Keratinocyte (primary cell): ENCODE results near the gene KRT82. TPM values are rescaled to one million over a fixed set of nuclear protein-coding genes. Genes with fewer than 3 reads are reported as not detected.

Experiments
- DNase-seq: peaks from one replicate; pipeline ENCODE4 v3.0.0-alpha.2; 2011; ENCODE audit warnings: low read depth, missing footprints, low spot score
- FAIRE-seq: peaks from 2 replicates; lab custom pipeline; 2011; peaks lifted over from hg19 to GRCh38; lab: Jason Lieb, UNC
- H2AFZ ChIP-seq: 2 replicates; pipeline ENCODE4 v1.6.0; 2012; ENCODE audit warnings: low read length, control low read depth, inconsistent platforms; ENCODE audit not compliant: control insufficient read depth
- H3K27ac ChIP-seq: 2 replicates; pipeline ENCODE4 v1.5.1; 2011; ENCODE audit warnings: low read length; ENCODE audit not compliant: control insufficient read depth, insufficient read depth
- H3K27me3 ChIP-seq: 3 replicates; pipeline ENCODE4 v1.6.0; 2011; ENCODE audit warnings: low read length; ENCODE audit not compliant: control insufficient read depth, insufficient read depth; ENCODE audit errors: extremely low read depth
- H3K36me3 ChIP-seq, 2 experiments: 2 replicates in 1 of 2; 3 replicates in 1 of 2; pipeline ENCODE4 v1.5.1; 2011; ENCODE audit warnings: low read length in 2 of 2, mild to moderate bottlenecking in 1 of 2; ENCODE audit not compliant: control insufficient read depth in 2 of 2, insufficient read depth in 2 of 2; ENCODE audit errors: extremely low read depth in 1 of 2
- H3K4me1 ChIP-seq: 3 replicates; pipeline ENCODE4 v1.5.1; 2011; ENCODE audit warnings: low read length; ENCODE audit not compliant: control insufficient read depth, insufficient read depth; ENCODE audit errors: extremely low read depth
- H3K4me2 ChIP-seq: 3 replicates; pipeline ENCODE4 v1.6.0; 2011; ENCODE audit warnings: low read depth, low read length; ENCODE audit not compliant: control insufficient read depth, insufficient read depth; ENCODE audit errors: extremely low read depth
- H3K4me3 ChIP-seq, 3 experiments: fragments of 200-600 bp in 1 of 3; sonication (generic) in 1 of 3; 2 replicates in 2 of 3; 3 replicates in 1 of 3; pipeline ENCODE4 v1.5.1; 2011 to 2016; ENCODE audit warnings: low read length in 3 of 3, mild to moderate bottlenecking in 3 of 3, control low read depth in 2 of 3, inconsistent platforms in 1 of 3, low read depth in 1 of 3, mixed read lengths in 1 of 3, mixed run types in 1 of 3, moderate library complexity in 1 of 3; ENCODE audit not compliant: control insufficient read depth in 2 of 3, insufficient read depth in 2 of 3; ENCODE audit errors: extremely low read depth in 1 of 3
- H3K79me2 ChIP-seq: 2 replicates; pipeline ENCODE4 v1.6.0; 2012; ENCODE audit warnings: low read length; ENCODE audit not compliant: control insufficient read depth, insufficient read depth
- H3K9ac ChIP-seq: 3 replicates; pipeline ENCODE4 v1.6.0; 2011; ENCODE audit warnings: low read length; ENCODE audit not compliant: control insufficient read depth, insufficient read depth; ENCODE audit errors: extremely low read depth
- H3K9me1 ChIP-seq: 3 replicates; pipeline ENCODE4 v1.6.0; 2011; ENCODE audit warnings: low read length; ENCODE audit not compliant: control insufficient read depth, insufficient read depth; ENCODE audit errors: extremely low read depth
- H3K9me3 ChIP-seq: 2 replicates; pipeline ENCODE4 v1.5.1; 2012; ENCODE audit warnings: low read depth, low read length; ENCODE audit not compliant: control insufficient read depth
- H4K20me1 ChIP-seq: 3 replicates; pipeline ENCODE4 v1.6.0; 2011; ENCODE audit warnings: low read length; ENCODE audit not compliant: control insufficient read depth, insufficient read depth; ENCODE audit errors: extremely low read depth
- EZH2 ChIP-seq: IDR thresholded peaks from one replicate; pipeline ENCODE4 v1.6.1; 2012; ENCODE audit warnings: inconsistent platforms, mild to moderate bottlenecking, low read length, moderate library complexity
- dilution Hi-C: fragments of 300-500 bp; cut with MboI; formaldehyde crosslinking; loops from one replicate; pipeline ENCODE4 v1.7.0; 2020; ENCODE audit warnings: low sequenced_read_pairs; ENCODE audit not compliant: extremely low pct_ligation_motif_present
- polyA plus RNA-seq, 5 experiments: library from polyadenylated mRNA; depleted of rRNA in 3 of 5; stranded (reverse) in 3 of 5; stranded (forward) in 1 of 5; unstranded in 1 of 5; fragments of >200 nt; gene quantifications; 1 replicate in 1 of 5; 2 replicates in 3 of 5; 3 replicates in 1 of 5; pipeline versions ENCODE4 v1.2.1 to v1.2.3, GENCODE V29; 2011 to 2012; ENCODE audit warnings: missing spikeins in 2 of 5, low read depth in 1 of 5, low replicate concordance in 1 of 5
- TF ChIP-seq, protein P1 (sequence below), 3 experiments: IDR thresholded peaks in 1 of 3; conservative IDR thresholded peaks in 1 of 3; optimal IDR thresholded peaks in 1 of 3; 2 replicates in 2 of 3; 3 replicates in 1 of 3; pipeline versions ENCODE3 to v1.5.1; 2011; ENCODE audit warnings: low read length in 3 of 3, mild to moderate bottlenecking in 3 of 3, moderate library complexity in 2 of 3, control low read depth in 1 of 3, inconsistent platforms in 1 of 3; ENCODE audit not compliant: insufficient read depth in 2 of 3; ENCODE audit errors: extremely low read depth in 1 of 3

KRT82 gene
- polyA plus RNA-seq, 1 donor (not counting 4 experiments of a cell fraction or from before 2014, with no cell fraction given) = not detected

DNA sequence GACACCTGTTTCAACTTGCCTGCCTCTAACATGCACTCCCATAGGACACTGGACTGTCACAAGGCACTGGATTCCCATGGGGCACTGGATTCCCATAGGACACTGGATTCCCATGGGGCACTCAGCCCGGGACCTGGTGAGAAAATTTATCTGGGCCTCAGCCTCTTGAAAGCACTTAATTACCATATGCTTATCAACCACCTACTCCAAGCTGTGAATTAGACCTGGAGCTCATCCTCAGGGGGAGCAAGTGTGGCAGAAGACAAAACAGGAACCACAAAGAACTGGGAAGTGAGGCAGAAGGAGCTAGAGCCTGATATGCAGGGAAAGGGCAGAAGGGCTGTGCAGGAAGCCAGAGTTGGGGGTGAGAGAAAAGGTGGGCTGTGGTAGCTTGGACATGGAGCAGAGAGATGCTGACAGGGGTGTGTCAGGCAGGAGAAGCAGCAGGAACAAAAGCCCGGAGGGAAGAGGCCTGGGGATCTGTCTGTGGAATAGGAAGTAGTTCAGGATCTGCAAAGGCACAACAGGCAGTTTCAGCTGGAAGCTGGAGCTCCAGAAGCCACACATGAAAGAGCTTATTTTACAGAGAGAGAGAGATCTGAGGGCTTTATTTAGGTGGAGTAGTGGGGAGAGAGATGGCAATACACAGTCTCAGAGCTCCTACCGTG, 3.1 kb downstream of the KRT82 start:
- FAIRE-seq = no peak
- Histone ChIP-seq H3K9me1 (no peaks in the 10 kb centered on the region), H3K27me3 (no peaks in the 10 kb centered on the region), H3K79me2 (no peaks in the 10 kb centered on the region), H3K27ac (no peak overlapping the region), H3K36me3 (no peaks in the 10 kb centered on the region), H3K4me2 (no peak overlapping the region), H2AFZ (no peak overlapping the region), H4K20me1 (no peaks in the 10 kb centered on the region), H3K4me3 (no peak overlapping the region), H3K4me1 (no peaks in the 10 kb centered on the region), H3K9ac (no peak overlapping the region), H3K9me3 (no peaks in the 10 kb centered on the region)
- TF ChIP-seq, protein P1, sequence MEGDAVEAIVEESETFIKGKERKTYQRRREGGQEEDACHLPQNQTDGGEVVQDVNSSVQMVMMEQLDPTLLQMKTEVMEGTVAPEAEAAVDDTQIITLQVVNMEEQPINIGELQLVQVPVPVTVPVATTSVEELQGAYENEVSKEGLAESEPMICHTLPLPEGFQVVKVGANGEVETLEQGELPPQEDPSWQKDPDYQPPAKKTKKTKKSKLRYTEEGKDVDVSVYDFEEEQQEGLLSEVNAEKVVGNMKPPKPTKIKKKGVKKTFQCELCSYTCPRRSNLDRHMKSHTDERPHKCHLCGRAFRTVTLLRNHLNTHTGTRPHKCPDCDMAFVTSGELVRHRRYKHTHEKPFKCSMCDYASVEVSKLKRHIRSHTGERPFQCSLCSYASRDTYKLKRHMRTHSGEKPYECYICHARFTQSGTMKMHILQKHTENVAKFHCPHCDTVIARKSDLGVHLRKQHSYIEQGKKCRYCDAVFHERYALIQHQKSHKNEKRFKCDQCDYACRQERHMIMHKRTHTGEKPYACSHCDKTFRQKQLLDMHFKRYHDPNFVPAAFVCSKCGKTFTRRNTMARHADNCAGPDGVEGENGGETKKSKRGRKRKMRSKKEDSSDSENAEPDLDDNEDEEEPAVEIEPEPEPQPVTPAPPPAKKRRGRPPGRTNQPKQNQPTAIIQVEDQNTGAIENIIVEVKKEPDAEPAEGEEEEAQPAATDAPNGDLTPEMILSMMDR (optimal IDR thresholded peaks at IDR 0.05 in 1 of 3, IDR thresholded peaks at IDR 0.05 in 1 of 3, conservative IDR thresholded peaks at IDR 0.05 in 1 of 3; ENCODE audit: extremely low read depth in 1 of 3, insufficient read depth in 2 of 3, low read length in 3 of 3) = no peak
- no peak for TF ChIP-seq EZH2
- DNase-seq = no peak
- dilution Hi-C loops = no loop called here

DNA sequence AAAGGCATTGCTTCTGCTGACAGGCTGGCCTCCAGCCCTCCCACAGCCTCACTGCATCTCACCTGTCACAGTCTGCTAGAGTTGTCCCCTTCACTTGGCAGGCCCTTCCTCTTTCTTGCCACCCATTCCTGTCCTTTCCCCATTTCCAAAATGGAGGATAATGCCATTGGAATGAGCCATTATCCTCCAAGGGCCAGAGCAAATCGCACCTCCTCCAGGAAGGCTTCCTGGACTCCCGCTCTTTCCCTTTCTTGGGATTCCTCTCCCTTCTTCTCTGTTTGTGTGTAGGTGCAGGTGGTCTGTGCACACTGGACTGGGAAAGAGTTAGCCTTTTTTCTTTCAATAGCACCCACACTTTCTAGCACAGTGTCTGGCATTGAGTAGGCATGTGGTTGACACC, 3.8 kb downstream of the KRT82 start:
- Histone ChIP-seq H3K4me2 (no peak overlapping the region), H3K4me3 (no peak overlapping the region), H2AFZ (no peak overlapping the region), H3K79me2 (no peaks in the 10 kb centered on the region), H3K27me3 (no peaks in the 10 kb centered on the region), H3K9ac (no peak overlapping the region), H4K20me1 (no peaks in the 10 kb centered on the region), H3K27ac (no peak overlapping the region), H3K36me3 (no peaks in the 10 kb centered on the region), H3K9me1 (no peaks in the 10 kb centered on the region), H3K4me1 (no peaks in the 10 kb centered on the region), H3K9me3 (no peaks in the 10 kb centered on the region)
- no peak for FAIRE-seq
- DNase-seq = no peak
- TF ChIP-seq EZH2 = no peak
- TF ChIP-seq, protein P1 (optimal IDR thresholded peaks at IDR 0.05 in 1 of 3, IDR thresholded peaks at IDR 0.05 in 1 of 3, conservative IDR thresholded peaks at IDR 0.05 in 1 of 3; ENCODE audit: extremely low read depth in 1 of 3, insufficient read depth in 2 of 3, low read length in 3 of 3) = no peak
- dilution Hi-C loops = no loop called here
